ENCODE data around the gene IQCH. TPM values are rescaled to one million over a fixed set of nuclear protein-coding genes. Genes with fewer than 3 reads are reported as not detected.

IQCH gene
- total and polyA plus RNA-seq, 9 of the 15 experiments (the other 6 are each of a cell fraction or from before 2014, with no cell fraction given) = 1.8 to 3.9 (median 2.7) TPM

DNA sequence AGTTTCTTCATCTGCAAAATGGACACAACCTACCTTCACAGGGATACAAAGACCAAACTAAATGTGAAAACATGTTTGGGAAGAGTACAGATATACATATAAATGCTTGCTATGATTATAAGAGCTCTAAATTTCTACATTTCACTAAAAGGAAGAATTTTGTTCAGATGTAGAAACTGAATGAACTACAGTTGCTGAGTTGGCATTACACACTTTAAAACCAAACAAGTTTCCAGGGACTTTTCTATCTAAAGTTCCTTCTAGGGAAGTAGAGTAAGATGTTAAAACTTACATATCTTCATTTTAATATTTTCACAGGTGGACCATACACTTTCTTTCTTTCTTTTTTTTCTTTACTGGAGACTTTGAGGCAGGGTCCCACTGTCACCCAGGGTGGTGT, 4.8 kb upstream of the IQCH start:
- Histone ChIP-seq H3K36me3 (ENCODE audit: control insufficient read depth, insufficient read depth, low read length) (peaks cover 41% of the 10 kb centered on the region), H3K27ac (ENCODE audit: extremely low read depth, low read depth, low read length) (no peak overlapping the region), H3K27me3 (ENCODE audit: control insufficient read depth in 2 of 2, insufficient read depth in 2 of 2, low read length in 2 of 2) (no peaks in the 10 kb centered on the region), H3K4me3 (no peak overlapping the region), H3K79me2 (ENCODE audit: control insufficient read depth, insufficient read depth, low read length) (peaks cover 90% of the 10 kb centered on the region), H3K4me1 (replicated peaks in 1 of 2; ENCODE audit: control insufficient read depth in 2 of 2, insufficient read depth in 2 of 2, low read length in 2 of 2) (peaks cover 0 to 17% of the 10 kb centered on the region in 2 experiments; a peak in 1 of 5 replicates), H3K9ac (ENCODE audit: insufficient read depth in 1 of 2, low read depth in 2 of 2, low read length in 2 of 2) (no peak overlapping the region), H2AFZ (ENCODE audit: low read depth, low read length) (no peak overlapping the region), H3K9me3 (replicated peaks; ENCODE audit: control insufficient read depth, insufficient read depth, low read depth, low read length) (peaks cover 3% of the 10 kb centered on the region), H3K9me1 (ENCODE audit: control insufficient read depth, insufficient read depth, low read length) (no peaks in the 10 kb centered on the region), H3K4me2 (ENCODE audit: insufficient read depth, low read length) (no peak overlapping the region), H4K20me1 (replicated peaks; ENCODE audit: control insufficient read depth, insufficient read depth, low read length) (no peaks in the 10 kb centered on the region)
- TF ChIP-seq ZNF696 (CRISPR knock-in tag; conservative IDR thresholded peaks at IDR 0.05) (no peak), ZBTB9 (CRISPR knock-in tag; IDR thresholded peaks at IDR 0.05) (no peak), MAFF (IDR thresholded peaks at IDR 0.05; ENCODE audit: low read length) (peak; percentile 45), CHD1 (IDR thresholded peaks at IDR 0.05; ENCODE audit: low read length) (no peak), RBM25 (IDR thresholded peaks at IDR 0.05; ENCODE audit: low read depth, low read length, severe bottlenecking) (peak; percentile 43), GABPB2 (CRISPR knock-in tag; conservative IDR thresholded peaks at IDR 0.05) (no peak), C11orf30 (IDR thresholded peaks at IDR 0.05; ENCODE audit: low read depth) (peak; percentile 39; the same call in 1 of the 2 replicates), MEIS2 (IDR thresholded peaks at IDR 0.05; ENCODE audit: partially characterized antibody) (no peak), CTCF (IDR thresholded peaks at IDR 0.05 in 2 of 3, conservative IDR thresholded peaks at IDR 0.05 in 1 of 3; ENCODE audit: insufficient read depth in 2 of 3, low read depth in 1 of 3, low read length in 3 of 3) (no peak), RFX5 (IDR thresholded peaks at IDR 0.05; ENCODE audit: low read depth, low read length) (no peak), ZNF316 (IDR thresholded peaks at IDR 0.05) (peak; percentile 77), TCF3 (CRISPR knock-in tag; IDR thresholded peaks at IDR 0.05) (no peak)
- TF ChIP-seq, protein P1, sequence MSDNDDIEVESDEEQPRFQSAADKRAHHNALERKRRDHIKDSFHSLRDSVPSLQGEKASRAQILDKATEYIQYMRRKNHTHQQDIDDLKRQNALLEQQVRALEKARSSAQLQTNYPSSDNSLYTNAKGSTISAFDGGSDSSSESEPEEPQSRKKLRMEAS (CRISPR knock-in tag; IDR thresholded peaks at IDR 0.05) = no peak
- TF ChIP-seq, protein P2, sequence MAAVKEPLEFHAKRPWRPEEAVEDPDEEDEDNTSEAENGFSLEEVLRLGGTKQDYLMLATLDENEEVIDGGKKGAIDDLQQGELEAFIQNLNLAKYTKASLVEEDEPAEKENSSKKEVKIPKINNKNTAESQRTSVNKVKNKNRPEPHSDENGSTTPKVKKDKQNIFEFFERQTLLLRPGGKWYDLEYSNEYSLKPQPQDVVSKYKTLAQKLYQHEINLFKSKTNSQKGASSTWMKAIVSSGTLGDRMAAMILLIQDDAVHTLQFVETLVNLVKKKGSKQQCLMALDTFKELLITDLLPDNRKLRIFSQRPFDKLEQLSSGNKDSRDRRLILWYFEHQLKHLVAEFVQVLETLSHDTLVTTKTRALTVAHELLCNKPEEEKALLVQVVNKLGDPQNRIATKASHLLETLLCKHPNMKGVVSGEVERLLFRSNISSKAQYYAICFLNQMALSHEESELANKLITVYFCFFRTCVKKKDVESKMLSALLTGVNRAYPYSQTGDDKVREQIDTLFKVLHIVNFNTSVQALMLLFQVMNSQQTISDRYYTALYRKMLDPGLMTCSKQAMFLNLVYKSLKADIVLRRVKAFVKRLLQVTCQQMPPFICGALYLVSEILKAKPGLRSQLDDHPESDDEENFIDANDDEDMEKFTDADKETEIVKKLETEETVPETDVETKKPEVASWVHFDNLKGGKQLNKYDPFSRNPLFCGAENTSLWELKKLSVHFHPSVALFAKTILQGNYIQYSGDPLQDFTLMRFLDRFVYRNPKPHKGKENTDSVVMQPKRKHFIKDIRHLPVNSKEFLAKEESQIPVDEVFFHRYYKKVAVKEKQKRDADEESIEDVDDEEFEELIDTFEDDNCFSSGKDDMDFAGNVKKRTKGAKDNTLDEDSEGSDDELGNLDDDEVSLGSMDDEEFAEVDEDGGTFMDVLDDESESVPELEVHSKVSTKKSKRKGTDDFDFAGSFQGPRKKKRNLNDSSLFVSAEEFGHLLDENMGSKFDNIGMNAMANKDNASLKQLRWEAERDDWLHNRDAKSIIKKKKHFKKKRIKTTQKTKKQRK (IDR thresholded peaks at IDR 0.05; ENCODE audit: borderline replicate concordance, low read depth, low read length) = no peak
- POLR2A ChIA-PET = no interaction called here
- no TSS peak for BruUV-seq (replicated peaks)
- DNase-seq (ENCODE audit: extremely low read depth in 1 of 4, low spot score in 3 of 4) (no peak), ATAC-seq (no peak), FAIRE-seq (no peak)
- in situ Hi-C loops (cut with MboI) (no loop called here), intact Hi-C loops (cut with micrococcal nuclease) (loop anchor here (5.0 kb wide), 1 partner anchor 183 kb away; the partner anchor contains the start of gene SMAD3)
- CTCF ChIA-PET (ENCODE audit: low intra/inter-chr PET ratio) = no interaction called here

Measured in K562 (cell line).